ENCODE data around the gene PPP2R3B. TPM values are rescaled to one million over a fixed set of nuclear protein-coding genes. Genes with fewer than 3 reads are reported as not detected.

Gene PPP2R3B
- total and polyA plus RNA-seq, 2 donors (not counting 1 experiment from before 2014, with no cell fraction given) = 43.3 to 47.6 TPM

DNA sequence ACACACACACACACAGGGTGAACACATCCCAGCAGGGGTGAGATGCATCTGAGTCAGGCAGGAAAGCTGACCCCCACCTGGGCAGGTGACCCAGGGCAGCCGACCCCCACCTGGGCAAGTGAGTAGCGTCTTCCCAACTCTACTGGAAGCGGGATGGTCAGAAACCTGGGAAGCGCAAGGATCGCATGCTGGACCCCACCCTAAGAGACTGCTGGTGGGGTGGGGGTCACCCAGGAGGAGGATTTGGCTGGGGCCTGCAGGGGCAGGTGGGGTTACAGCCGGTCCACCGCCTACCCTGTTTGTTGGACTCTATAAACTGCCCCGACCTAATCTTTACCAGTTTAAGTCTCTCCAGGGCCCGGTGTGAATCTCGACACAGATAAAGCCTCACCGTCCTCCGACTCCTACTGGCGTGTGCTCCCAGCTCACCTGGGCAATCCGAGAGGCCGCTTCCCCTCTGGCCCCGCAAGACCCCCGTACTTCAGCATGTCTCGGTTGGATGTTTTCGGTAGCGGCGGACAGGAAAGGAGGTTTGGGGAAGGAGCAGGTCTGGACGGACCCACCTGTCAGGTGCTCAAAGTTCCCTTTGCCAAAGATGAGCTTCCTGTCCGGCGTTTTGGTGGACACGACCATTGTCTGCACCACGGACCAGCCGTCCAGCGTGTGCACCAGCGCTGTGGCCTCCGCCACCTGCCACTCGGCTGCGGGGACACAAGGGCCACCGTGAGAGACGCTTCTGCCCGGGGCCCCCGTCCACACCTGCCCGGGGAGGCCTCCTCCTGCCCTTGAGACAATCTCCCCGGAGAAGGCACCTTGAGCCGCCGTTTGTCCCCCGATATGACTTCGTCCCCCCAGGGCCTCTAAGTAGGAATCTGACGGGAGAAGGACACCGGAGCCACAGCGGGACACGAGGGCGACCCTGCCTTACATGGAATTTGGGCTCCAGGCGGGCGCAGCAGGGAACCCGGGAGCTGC, 70.1 kb downstream of the PPP2R3B start:
- H3K27ac ChIP-seq (ENCODE audit: low read length in 2 of 2) = no peak overlapping the region
- H4K20me1 ChIP-seq (ENCODE audit: control insufficient read depth, insufficient read depth, low read length, poor library complexity, severe bottlenecking) = peaks cover 14% of the 10 kb centered on the region
- peaks cover 4 to 34% of the 10 kb centered on the region in 2 experiments for H3K36me3 ChIP-seq (replicated peaks in 1 of 2; ENCODE audit: control extremely low read depth in 1 of 2, control insufficient read depth in 1 of 2, extremely low read depth in 1 of 2, insufficient read depth in 2 of 2, low read length in 1 of 2)
- H3K4me1 ChIP-seq (ENCODE audit: control insufficient read depth in 2 of 2, insufficient read depth in 2 of 2, low read length in 2 of 2) = peaks cover 13 to 29% of the 10 kb centered on the region in 2 donors
- Mint-ChIP-seq H3K27ac (peak overlapping the region; percentile 80), H3K27me3 (peaks cover 3% of the 10 kb centered on the region), H3K4me3 (peak overlapping the region; percentile 57), H3K4me1 (peaks cover 23% of the 10 kb centered on the region), H3K9me3 (ENCODE audit: insufficient read depth) (no peaks in the 10 kb centered on the region)
- H3K4me2 ChIP-seq (replicated peaks; ENCODE audit: low read depth, low read length, poor library complexity, severe bottlenecking) = peak overlapping the region; percentile 19
- ChIA-PET CTCF (no interaction called here), POLR2A (no interaction called here)
- TF ChIP-seq, protein P1, sequence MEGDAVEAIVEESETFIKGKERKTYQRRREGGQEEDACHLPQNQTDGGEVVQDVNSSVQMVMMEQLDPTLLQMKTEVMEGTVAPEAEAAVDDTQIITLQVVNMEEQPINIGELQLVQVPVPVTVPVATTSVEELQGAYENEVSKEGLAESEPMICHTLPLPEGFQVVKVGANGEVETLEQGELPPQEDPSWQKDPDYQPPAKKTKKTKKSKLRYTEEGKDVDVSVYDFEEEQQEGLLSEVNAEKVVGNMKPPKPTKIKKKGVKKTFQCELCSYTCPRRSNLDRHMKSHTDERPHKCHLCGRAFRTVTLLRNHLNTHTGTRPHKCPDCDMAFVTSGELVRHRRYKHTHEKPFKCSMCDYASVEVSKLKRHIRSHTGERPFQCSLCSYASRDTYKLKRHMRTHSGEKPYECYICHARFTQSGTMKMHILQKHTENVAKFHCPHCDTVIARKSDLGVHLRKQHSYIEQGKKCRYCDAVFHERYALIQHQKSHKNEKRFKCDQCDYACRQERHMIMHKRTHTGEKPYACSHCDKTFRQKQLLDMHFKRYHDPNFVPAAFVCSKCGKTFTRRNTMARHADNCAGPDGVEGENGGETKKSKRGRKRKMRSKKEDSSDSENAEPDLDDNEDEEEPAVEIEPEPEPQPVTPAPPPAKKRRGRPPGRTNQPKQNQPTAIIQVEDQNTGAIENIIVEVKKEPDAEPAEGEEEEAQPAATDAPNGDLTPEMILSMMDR (IDR thresholded peaks at IDR 0.05) = no peak
- TF ChIP-seq EZH2 (IDR thresholded peaks at IDR 0.05; ENCODE audit: borderline replicate concordance, insufficient read depth, low read depth, low read length, poor library complexity, severe bottlenecking) = no peak
- H3K79me2 ChIP-seq (ENCODE audit: control insufficient read depth, insufficient read depth, low read length) = peaks cover 18% of the 10 kb centered on the region
- intact Hi-C loops (cut with micrococcal nuclease) = loop anchor here (5.0 kb wide), 1 partner anchor 1276 kb away; the partner anchor contains the start of gene AKAP17A
- no peak overlapping the region for H2AFZ ChIP-seq (ENCODE audit: insufficient read depth, low read depth, low read length, poor library complexity, severe bottlenecking)
- H3K9ac ChIP-seq (ENCODE audit: low read length) = no peak overlapping the region
- DNase-seq = no peak
- ATAC-seq (ENCODE audit: low read depth) = no peak
- H3K9me3 ChIP-seq (ENCODE audit: control extremely low read depth in 1 of 3, control insufficient read depth in 2 of 3, insufficient read depth in 1 of 3, low read length in 2 of 3) = peaks cover 0 to 15% (median 0%) of the 10 kb centered on the region in 3 donors
- peaks cover 0 to 8% (median 0%) of the 10 kb centered on the region in 4 experiments for H3K27me3 ChIP-seq (replicated peaks in 1 of 4; ENCODE audit: control extremely low read depth in 1 of 4, control insufficient read depth in 3 of 4, insufficient read depth in 4 of 4, low read length in 3 of 4)
- 97% methylated on average over 50 of the region's 50 CpGs for WGBS (ENCODE audit: insufficient coverage)
- H3K4me3 ChIP-seq (ENCODE audit: control extremely low read depth in 1 of 5, extremely low read depth in 1 of 5, insufficient read depth in 1 of 5, low read depth in 2 of 5, low read length in 4 of 5) = no peak overlapping the region
